ENCODE measurements around the gene KCNJ16. TPM values are rescaled to one million over a fixed set of nuclear protein-coding genes. Genes with fewer than 3 reads are reported as not detected.

The KCNJ16 gene
- total RNA-seq, 1 experiment from 2014 or later = not detected

GRCh38 chr17:70138291-70138865 lies 63.4 kb downstream of the KCNJ16 start:
- CTCF ChIA-PET = no interaction called here
- Histone ChIP-seq H3K4me3 (ENCODE audit: low read length) (no peak overlapping the region), H3K27me3 (ENCODE audit: low read length) (no peaks in the 10 kb centered on the region), H3K27ac (ENCODE audit: low read length) (no peak overlapping the region), H2AFZ (ENCODE audit: low read length) (peak overlapping the region; percentile 90; the same call in 1 of the 2 replicates), H3K9me3 (ENCODE audit: low read length) (no peaks in the 10 kb centered on the region), H3K4me1 (ENCODE audit: insufficient read depth, low read length) (peaks cover 16% of the 10 kb centered on the region), H3K4me2 (ENCODE audit: low read length) (peak overlapping the region; percentile 88; the same call in 1 of the 2 replicates), H4K20me1 (ENCODE audit: low read length) (no peaks in the 10 kb centered on the region), H3K9me2 (replicated peaks; ENCODE audit: low read length) (no peaks in the 10 kb centered on the region), H3F3A (ENCODE audit: low read length, unreplicated experiment) (no peaks in the 10 kb centered on the region), H3K36me3 (ENCODE audit: low read depth, low read length) (no peaks in the 10 kb centered on the region), H3K9ac (ENCODE audit: low read length) (no peak overlapping the region), H3K79me2 (ENCODE audit: low read length) (no peaks in the 10 kb centered on the region)
- ATAC-seq = no peak
- intact Hi-C loops (cut with micrococcal nuclease) = loop anchor here (5.0 kb wide), 3 partner anchors 111 to 376 kb away; no protein-coding TSS in a partner anchor
- POLR2A ChIA-PET (ENCODE audit: unreplicated experiment) = interaction anchor here (0.6 kb wide), 1 partner anchor 577 kb away, joined by 4 read pairs; no protein-coding TSS in a partner anchor
- TF ChIP-seq EZH2 (IDR thresholded peaks at IDR 0.05; ENCODE audit: low read length, unreplicated experiment) (no peak), EZH2phosphoT487 (IDR thresholded peaks at IDR 0.05; ENCODE audit: borderline replicate concordance, low read length) (no peak)
- TF ChIP-seq, protein P1, sequence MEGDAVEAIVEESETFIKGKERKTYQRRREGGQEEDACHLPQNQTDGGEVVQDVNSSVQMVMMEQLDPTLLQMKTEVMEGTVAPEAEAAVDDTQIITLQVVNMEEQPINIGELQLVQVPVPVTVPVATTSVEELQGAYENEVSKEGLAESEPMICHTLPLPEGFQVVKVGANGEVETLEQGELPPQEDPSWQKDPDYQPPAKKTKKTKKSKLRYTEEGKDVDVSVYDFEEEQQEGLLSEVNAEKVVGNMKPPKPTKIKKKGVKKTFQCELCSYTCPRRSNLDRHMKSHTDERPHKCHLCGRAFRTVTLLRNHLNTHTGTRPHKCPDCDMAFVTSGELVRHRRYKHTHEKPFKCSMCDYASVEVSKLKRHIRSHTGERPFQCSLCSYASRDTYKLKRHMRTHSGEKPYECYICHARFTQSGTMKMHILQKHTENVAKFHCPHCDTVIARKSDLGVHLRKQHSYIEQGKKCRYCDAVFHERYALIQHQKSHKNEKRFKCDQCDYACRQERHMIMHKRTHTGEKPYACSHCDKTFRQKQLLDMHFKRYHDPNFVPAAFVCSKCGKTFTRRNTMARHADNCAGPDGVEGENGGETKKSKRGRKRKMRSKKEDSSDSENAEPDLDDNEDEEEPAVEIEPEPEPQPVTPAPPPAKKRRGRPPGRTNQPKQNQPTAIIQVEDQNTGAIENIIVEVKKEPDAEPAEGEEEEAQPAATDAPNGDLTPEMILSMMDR (conservative IDR thresholded peaks at IDR 0.05; ENCODE audit: low read depth, low read length) = no peak
- BruUV-seq (replicated peaks) = no TSS peak
- no peak for DNase-seq

DNA sequence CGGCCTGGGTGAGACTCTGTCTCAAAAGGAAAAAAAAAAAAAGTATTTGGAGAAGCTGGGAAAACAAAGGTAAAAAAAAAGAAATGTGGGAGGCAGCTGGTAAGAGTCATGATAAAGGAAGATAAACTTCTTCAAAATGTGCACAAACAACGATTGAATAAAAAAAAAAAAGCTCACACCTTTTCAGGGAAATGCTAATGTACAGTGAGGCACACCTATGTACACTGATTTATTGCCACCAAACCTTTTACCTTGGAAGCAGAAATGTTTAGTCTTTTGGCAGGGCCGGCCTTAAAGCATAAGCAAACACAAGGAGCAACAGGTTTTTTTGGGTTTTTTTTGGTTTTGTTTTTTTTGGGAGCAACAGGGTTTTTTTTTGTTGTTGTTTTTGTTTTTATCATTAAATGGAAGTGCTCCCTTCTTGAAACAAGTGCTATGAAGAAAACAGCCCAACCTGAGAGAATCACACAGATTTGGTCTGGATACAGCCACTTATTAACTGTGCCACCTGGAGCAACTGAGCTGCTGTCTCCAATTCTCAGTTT lies 64.5 kb downstream of the KCNJ16 start:
- Histone ChIP-seq H3K9me3 (ENCODE audit: low read length) (no peaks in the 10 kb centered on the region), H3K4me2 (ENCODE audit: low read length) (no peak overlapping the region), H3K4me3 (ENCODE audit: low read length) (no peak overlapping the region), H3K79me2 (ENCODE audit: low read length) (no peaks in the 10 kb centered on the region), H4K20me1 (ENCODE audit: low read length) (no peaks in the 10 kb centered on the region), H3K27me3 (ENCODE audit: low read length) (no peaks in the 10 kb centered on the region), H2AFZ (ENCODE audit: low read length) (no peak overlapping the region), H3K4me1 (ENCODE audit: insufficient read depth, low read length) (peaks cover 16% of the 10 kb centered on the region), H3K27ac (ENCODE audit: low read length) (no peak overlapping the region), H3K9me2 (replicated peaks; ENCODE audit: low read length) (no peaks in the 10 kb centered on the region), H3K36me3 (ENCODE audit: low read depth, low read length) (no peaks in the 10 kb centered on the region), H3K9ac (ENCODE audit: low read length) (no peak overlapping the region), H3F3A (ENCODE audit: low read length, unreplicated experiment) (no peaks in the 10 kb centered on the region)
- TF ChIP-seq EZH2 (IDR thresholded peaks at IDR 0.05; ENCODE audit: low read length, unreplicated experiment) = no peak
- no peak for TF ChIP-seq EZH2phosphoT487 (IDR thresholded peaks at IDR 0.05; ENCODE audit: borderline replicate concordance, low read length)
- TF ChIP-seq, protein P1 (conservative IDR thresholded peaks at IDR 0.05; ENCODE audit: low read depth, low read length) = no peak
- no TSS peak for BruUV-seq (replicated peaks)
- no peak for ATAC-seq
- DNase-seq = no peak
- intact Hi-C loops (cut with micrococcal nuclease) = loop anchor here (5.0 kb wide), 3 partner anchors 112 to 377 kb away; no protein-coding TSS in a partner anchor
- ChIA-PET CTCF (no interaction called here), POLR2A (ENCODE audit: unreplicated experiment) (interaction anchor here (0.7 kb wide), 1 partner anchor 1341 kb away, joined by 6 read pairs; no protein-coding TSS in a partner anchor)
